Mesothelial cell of epicardium (in vitro differentiated cells): ENCODE results near the gene SPDL1. TPM values are rescaled to one million over a fixed set of nuclear protein-coding genes. Genes with fewer than 3 reads are reported as not detected.
"Not testable (repeated sequence)": the region's sequence is repeated elsewhere in the genome, so short reads cannot be mapped to it uniquely, and the experiment has no call there.

Experiments used
- DNase-seq, 2 experiments: peaks; one replicate each; pipeline ENCODE4 v3.0.0; 2021; ENCODE audit warnings: low spot score in 2 of 2; ENCODE audit not compliant: unreplicated experiment in 2 of 2
- H3K27ac Mint-ChIP-seq: 2 replicates; pipeline ENCODE4 v1.8.0; 2021; ENCODE audit warnings: mixed read lengths
- H3K27me3 Mint-ChIP-seq: 2 replicates; pipeline ENCODE4 v1.8.0; 2021; ENCODE audit warnings: low read depth, mixed read lengths
- H3K36me3 Mint-ChIP-seq: 2 replicates; pipeline ENCODE4 v1.8.0; 2021; ENCODE audit warnings: mixed read lengths
- H3K4me1 Mint-ChIP-seq: 2 replicates; pipeline ENCODE4 v1.8.0; 2021; ENCODE audit warnings: mixed read lengths
- H3K4me3 Mint-ChIP-seq: 2 replicates; pipeline ENCODE4 v1.8.0; 2021; ENCODE audit warnings: mild to moderate bottlenecking, moderate library complexity, mixed read lengths
- H3K9me3 Mint-ChIP-seq: 2 replicates; pipeline ENCODE4 v1.8.0; 2021; ENCODE audit warnings: mixed read lengths
- total RNA-seq: library from RNA; stranded (reverse); gene quantifications from 3 replicates; pipeline ENCODE4 v1.2.1, GENCODE V29; 2021
- TF ChIP-seq, protein P1 (sequence below): fragments of 200-600 bp; sonication (generic); IDR thresholded peaks from one replicate; pipeline ENCODE4 v1.5.0; 2021; ENCODE audit warnings: antibody characterized with exemption; ENCODE audit not compliant: unreplicated experiment

SPDL1 gene
- total RNA-seq, 1 donor from 2014 or later = 22.6 TPM

DNA sequence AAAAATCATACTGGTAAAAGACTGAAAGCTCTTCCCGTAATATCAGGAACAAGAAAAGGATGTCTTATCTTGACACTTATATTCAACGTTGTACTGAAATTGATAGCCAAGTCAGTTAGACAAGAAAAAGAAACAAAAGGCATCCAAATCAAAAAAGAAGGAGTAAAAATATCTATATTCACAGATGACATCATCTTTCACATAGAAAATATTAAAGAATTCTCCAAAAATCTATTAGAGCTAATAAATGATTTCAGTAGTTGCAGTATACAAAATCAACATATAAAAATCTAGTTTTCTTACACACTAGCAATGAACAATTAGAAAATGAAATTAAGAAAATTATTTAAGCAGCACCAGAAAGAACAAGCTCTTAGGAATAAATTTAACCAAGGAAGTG is 24.3 kb downstream of the SPDL1 start:
- H3K27me3 Mint-ChIP-seq = peaks cover 3% of the 10 kb centered on the region
- H3K27ac Mint-ChIP-seq = no peak overlapping the region
- H3K4me1 Mint-ChIP-seq = no peaks in the 10 kb centered on the region
- peaks cover 29% of the 10 kb centered on the region for H3K9me3 Mint-ChIP-seq
- TF ChIP-seq, protein P1, sequence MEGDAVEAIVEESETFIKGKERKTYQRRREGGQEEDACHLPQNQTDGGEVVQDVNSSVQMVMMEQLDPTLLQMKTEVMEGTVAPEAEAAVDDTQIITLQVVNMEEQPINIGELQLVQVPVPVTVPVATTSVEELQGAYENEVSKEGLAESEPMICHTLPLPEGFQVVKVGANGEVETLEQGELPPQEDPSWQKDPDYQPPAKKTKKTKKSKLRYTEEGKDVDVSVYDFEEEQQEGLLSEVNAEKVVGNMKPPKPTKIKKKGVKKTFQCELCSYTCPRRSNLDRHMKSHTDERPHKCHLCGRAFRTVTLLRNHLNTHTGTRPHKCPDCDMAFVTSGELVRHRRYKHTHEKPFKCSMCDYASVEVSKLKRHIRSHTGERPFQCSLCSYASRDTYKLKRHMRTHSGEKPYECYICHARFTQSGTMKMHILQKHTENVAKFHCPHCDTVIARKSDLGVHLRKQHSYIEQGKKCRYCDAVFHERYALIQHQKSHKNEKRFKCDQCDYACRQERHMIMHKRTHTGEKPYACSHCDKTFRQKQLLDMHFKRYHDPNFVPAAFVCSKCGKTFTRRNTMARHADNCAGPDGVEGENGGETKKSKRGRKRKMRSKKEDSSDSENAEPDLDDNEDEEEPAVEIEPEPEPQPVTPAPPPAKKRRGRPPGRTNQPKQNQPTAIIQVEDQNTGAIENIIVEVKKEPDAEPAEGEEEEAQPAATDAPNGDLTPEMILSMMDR = no peak
- no peak overlapping the region for H3K4me3 Mint-ChIP-seq
- peaks cover 5% of the 10 kb centered on the region for H3K36me3 Mint-ChIP-seq
- DNase-seq = no peak

DNA sequence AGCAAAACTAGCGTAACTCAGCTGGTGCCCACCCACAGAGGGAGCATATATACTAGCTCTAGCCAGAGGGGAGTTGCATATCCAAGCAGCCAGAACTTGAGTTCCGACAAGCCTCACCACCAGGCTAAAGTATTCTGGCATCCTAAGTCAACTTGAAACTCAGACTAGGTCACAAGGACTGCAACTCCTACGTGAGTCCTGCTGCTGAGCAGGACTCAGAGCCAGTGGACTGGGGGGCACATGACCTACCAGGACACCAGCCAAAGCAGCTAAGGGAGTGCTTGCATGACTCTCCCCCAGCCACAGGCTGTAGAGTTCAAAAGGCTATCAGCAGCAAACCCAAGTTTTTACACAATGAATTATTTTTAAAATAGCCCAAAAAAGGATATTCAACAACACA is 26.1 kb downstream of the SPDL1 start:
- H3K36me3 Mint-ChIP-seq = no peaks in the 10 kb centered on the region
- DNase-seq = no peak
- H3K27me3 Mint-ChIP-seq = peaks cover 8% of the 10 kb centered on the region
- TF ChIP-seq, protein P1 = no peak
- no peak overlapping the region for H3K27ac Mint-ChIP-seq
- H3K4me1 Mint-ChIP-seq = no peaks in the 10 kb centered on the region
- H3K4me3 Mint-ChIP-seq = no peak overlapping the region
- H3K9me3 Mint-ChIP-seq = peaks cover 34% of the 10 kb centered on the region

DNA sequence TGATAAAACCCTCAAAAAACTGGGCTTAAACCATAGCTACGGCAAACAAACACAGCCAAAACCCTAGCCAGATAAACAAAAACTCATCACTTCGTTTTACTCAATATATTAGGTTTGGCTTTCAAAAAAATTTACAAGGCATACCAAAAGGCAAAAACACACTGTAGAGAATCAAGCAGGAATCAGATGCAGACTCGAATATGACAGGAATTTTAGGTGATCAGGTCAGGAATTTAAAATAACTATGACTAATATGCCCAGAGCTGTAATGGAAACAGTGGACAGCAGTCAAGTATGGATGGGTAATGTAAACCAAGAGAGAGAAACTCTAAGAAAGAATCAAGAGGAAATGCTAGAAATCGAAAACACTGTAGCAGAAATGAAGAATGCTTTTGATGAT is 27.0 kb downstream of the SPDL1 start:
- Mint-ChIP-seq H3K9me3 (peaks cover 34% of the 10 kb centered on the region), H3K4me3 (no peak overlapping the region), H3K27ac (no peak overlapping the region)

DNA sequence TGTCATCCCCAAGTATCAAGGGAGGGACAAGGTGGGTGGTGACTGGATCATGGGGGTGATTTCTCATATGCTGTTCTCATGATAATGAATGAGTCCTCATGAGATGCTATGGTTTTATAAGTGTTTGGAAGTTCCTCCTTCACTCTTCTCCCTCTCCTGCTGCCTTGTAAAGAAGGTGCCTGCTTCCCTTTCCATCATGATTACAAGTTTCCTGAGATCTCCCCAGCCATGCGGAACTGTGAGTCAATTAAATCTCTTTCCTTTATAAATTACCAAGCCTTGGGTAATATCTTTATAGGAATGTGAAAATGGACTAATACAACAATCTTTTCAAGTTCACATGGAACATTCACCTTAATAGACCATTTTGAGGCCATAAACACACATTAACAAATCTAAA is 32.0 kb downstream of the SPDL1 start:
- DNase-seq = no peak
- H3K27me3 Mint-ChIP-seq = peaks cover 20% of the 10 kb centered on the region
- TF ChIP-seq, protein P1 = no peak
- peaks cover 39% of the 10 kb centered on the region for H3K9me3 Mint-ChIP-seq
- no peak overlapping the region for H3K4me3 Mint-ChIP-seq
- no peak overlapping the region for H3K27ac Mint-ChIP-seq
- H3K36me3 Mint-ChIP-seq = no peaks in the 10 kb centered on the region
- H3K4me1 Mint-ChIP-seq = no peaks in the 10 kb centered on the region

More for the DNA sequence above, 27.0 kb downstream of the SPDL1 start:
- DNase-seq = no peak
- Mint-ChIP-seq H3K36me3 (no peaks in the 10 kb centered on the region), H3K27me3 (peaks cover 10% of the 10 kb centered on the region), H3K4me1 (no peaks in the 10 kb centered on the region)
- TF ChIP-seq, protein P1 = no peak

DNA sequence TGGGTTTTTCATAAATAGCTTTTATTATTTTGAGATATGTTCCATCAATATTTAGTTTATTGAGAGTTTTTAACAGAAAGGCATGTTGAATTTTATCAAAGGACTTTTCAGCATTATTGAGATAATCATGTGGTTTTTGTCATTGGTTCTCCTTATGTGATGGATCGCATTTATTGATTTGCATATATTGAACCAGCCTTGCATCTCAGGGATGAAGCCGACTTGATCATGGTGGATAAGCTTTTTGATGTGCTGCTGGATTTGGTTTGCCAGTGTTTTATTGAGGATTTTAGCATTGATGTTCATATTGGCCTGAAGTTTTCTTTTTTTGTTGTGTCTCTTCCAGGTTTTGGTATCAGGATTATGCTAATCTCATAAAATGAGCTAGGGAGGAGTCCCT is 40.7 kb downstream of the SPDL1 start:
- not testable (repeated sequence) for DNase-seq, H3K27ac Mint-ChIP-seq, H3K36me3 Mint-ChIP-seq, H3K4me3 Mint-ChIP-seq, H3K4me1 Mint-ChIP-seq
- Mint-ChIP-seq H3K27me3 (peaks cover 18% of the 10 kb centered on the region), H3K9me3 (peaks cover 17% of the 10 kb centered on the region)

DNA sequence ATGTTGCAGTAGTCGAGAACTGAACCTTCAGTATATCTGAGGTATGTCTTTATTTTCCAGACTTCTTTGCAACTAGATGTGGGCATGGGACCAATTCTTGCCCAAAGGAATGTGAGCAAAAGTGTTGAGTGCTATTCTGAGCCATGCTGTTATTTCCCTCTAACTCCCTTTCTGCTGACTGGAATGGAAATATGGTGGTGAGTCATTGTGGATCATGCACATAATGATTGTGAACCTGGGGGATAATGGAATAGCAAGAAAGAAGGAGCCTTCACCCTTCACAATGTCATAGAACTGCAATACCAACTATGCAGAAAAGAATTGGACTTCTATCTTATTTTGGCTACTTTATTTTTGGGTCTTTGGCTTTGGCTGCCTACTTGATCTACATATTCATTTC is 43.2 kb downstream of the SPDL1 start:
- Mint-ChIP-seq H3K4me1 (no peaks in the 10 kb centered on the region), H3K9me3 (peaks cover 4% of the 10 kb centered on the region), H3K36me3 (no peaks in the 10 kb centered on the region), H3K4me3 (no peak overlapping the region), H3K27ac (no peak overlapping the region), H3K27me3 (peaks cover 26% of the 10 kb centered on the region)
- TF ChIP-seq, protein P1 = no peak
- DNase-seq = no peak
